GM19463 (cell line): Measurements from ENCODE around the gene MIF4GD.
"Not testable (repeated sequence)": the region's sequence is repeated elsewhere in the genome, so short reads cannot be mapped to it uniquely, and the experiment has no call there.

Experiments used
- ATAC-seq: cut with Tn5 transposase; IDR thresholded peaks from one replicate; pipeline ENCODE4 v1.9.1; 2021; ENCODE audit warnings: mild to moderate bottlenecking, moderate library complexity; ENCODE audit not compliant: unreplicated experiment

The MIF4GD gene

GRCh38 chr17:75262112-75262606 is 8.9 kb downstream of the MIF4GD start:
- ATAC-seq, result no peak

GRCh38 chr17:75261336-75262111 is 9.5 kb downstream of the MIF4GD start, which contains the start of the genes GGA3 and MRPS7:
Gene GGA3 (minus strand): TSS chr17:75261606. CDS start chr17:75261587, 19 bp downstream.
Gene MRPS7 (plus strand): TSS chr17:75261879. CDS start chr17:75261901, 22 bp downstream.
- peak; percentile 88 for ATAC-seq

GRCh38 chr17:75260641-75261335 is 10.2 kb downstream of the MIF4GD start:
- peak; percentile 22 for ATAC-seq

GRCh38 chr17:75257228-75257627 is 13.8 kb downstream of the MIF4GD start:
- not testable (repeated sequence) for ATAC-seq

- ATAC-seq, result not testable (repeated sequence)
Measured at GRCh38 chr17:75255954-75256698, 14.9 kb downstream of the MIF4GD start.

GRCh38 chr17:75252039-75252816 is 18.8 kb downstream of the MIF4GD start:
- ATAC-seq, result no peak

GRCh38 chr17:75250009-75250471 is 21.0 kb downstream of the MIF4GD start:
- ATAC-seq, result peak; percentile 87

- ATAC-seq, result no peak
Measured at GRCh38 chr17:75249564-75249963, 21.5 kb downstream of the MIF4GD start.

GRCh38 chr17:75246404-75246803 is 24.6 kb downstream of the MIF4GD start:
- no peak for ATAC-seq

- ATAC-seq, result no peak
Measured at GRCh38 chr17:75245011-75245410, 26.0 kb downstream of the MIF4GD start.

GRCh38 chr17:75244133-75244866 is 26.7 kb downstream of the MIF4GD start:
- no peak for ATAC-seq

GRCh38 chr17:75242461-75243042 is 28.5 kb downstream of the MIF4GD start:
- no peak for ATAC-seq

GRCh38 chr17:75241996-75242460 is 29.0 kb downstream of the MIF4GD start:
- ATAC-seq, result no peak

- ATAC-seq, result no peak
Measured at GRCh38 chr17:75241502-75241901, 29.5 kb downstream of the MIF4GD start.

GRCh38 chr17:75241143-75241430 is 29.9 kb downstream of the MIF4GD start:
- no peak for ATAC-seq

GRCh38 chr17:75240394-75241142 is 30.5 kb downstream of the MIF4GD start:
- ATAC-seq, result no peak

- ATAC-seq, result no peak
Measured at GRCh38 chr17:75239778-75240393, 31.1 kb downstream of the MIF4GD start.

GRCh38 chr17:75239214-75239613 is 31.8 kb downstream of the MIF4GD start:
- no peak for ATAC-seq
